Psoas muscle (tissue), 8 donors: ENCODE results near the gene TANC1. TPM values are rescaled to one million over a fixed set of nuclear protein-coding genes. Genes with fewer than 3 reads are reported as not detected.

ENCODE experiments used
- ATAC-seq, 4 donors: fragments of 200-7000 bp; cut with Tn5 transposase; one replicate each; pipeline ENCODE4 v1.9.1; 2020; ENCODE audit warnings: moderate library complexity in 3 of 4, mild to moderate bottlenecking in 2 of 4
- DNase-seq, 2 donors: peaks; one replicate each; pipeline ENCODE4 v3.0.0-alpha.2; 2020
- H3K27ac ChIP-seq: fragments of 200-600 bp; one replicate; pipeline ENCODE4 v1.8.0; 2022
- H3K27me3 ChIP-seq, 3 donors: fragments of 200-600 bp in 1 of 3; one replicate each; pipeline versions ENCODE4 v1.6.1 to v1.8.0; 2013 to 2022; ENCODE audit warnings: low read length in 2 of 3, mild to moderate bottlenecking in 2 of 3, moderate library complexity in 1 of 3; ENCODE audit not compliant: insufficient read depth in 3 of 3
- H3K36me3 ChIP-seq, 2 donors: fragments of 200-600 bp in 1 of 2; one replicate each; pipeline versions ENCODE4 v1.6.1 to v1.8.0; 2013 to 2022; ENCODE audit warnings: low read depth in 1 of 2, mild to moderate bottlenecking in 1 of 2, moderate library complexity in 1 of 2; ENCODE audit not compliant: insufficient read depth in 1 of 2
- H3K4me1 ChIP-seq: fragments of 200-600 bp; one replicate; pipeline ENCODE4 v1.8.0; 2022
- H3K4me3 ChIP-seq: fragments of 200-600 bp; one replicate; pipeline ENCODE4 v1.8.0; 2022; ENCODE audit warnings: mild to moderate bottlenecking
- H3K9me3 ChIP-seq: fragments of 200-600 bp; one replicate; pipeline ENCODE4 v1.8.0; 2022
- WGBS, 3 donors: extraction: QIAGEN DNeasy Blood & Tissue Kit; methylation state at CpG; one replicate each; pipeline versions ENCODE4 v1.1.6 to v1.1.7; 2013; 5-methylcytosine and 5-hydroxymethylcytosine counted together
- intact Hi-C, 2 donors: fragments of 100-400 bp; cut with DNase I; formaldehyde crosslinking; loops; one replicate each; pipeline versions ENCODE4 v1.11.0 to v1.14.2; 2022
- polyA plus RNA-seq, 3 donors: library from polyadenylated mRNA; stranded (reverse); fragments of 200-250 nt; gene quantifications; one replicate each; pipeline ENCODE4 v1.2.3, GENCODE V29; 2013
- total RNA-seq, 4 donors: library from RNA; stranded (reverse); fragmentation: NEBNext Ultra II Directional in 2 of 4; extraction: Animal tissue kit (Norgen Biotek cat#: 25700) in 2 of 4; gene quantifications; one replicate each; pipeline versions ENCODE4 v1.2.1 to v1.2.4, GENCODE V29; 2021 to 2023
- TF ChIP-seq, protein P1 (sequence below): fragments of 200-600 bp; IDR thresholded peaks from one replicate; pipeline ENCODE4 v1.8.0; 2022; ENCODE audit warnings: antibody characterized with exemption
- donor health status: healthy with polysubstance abuse.
- donor health status: DM: no; HTN: no; CAD: no; lungs with moderate emphysema.
- donor health status: Bipolar disorder and iron deficiency.
- donor health status: healthy.
- donor health status: DM: yes; HTN: yes; CAD: no.
- donor health status: DM: no; HTN: no; CAD: no.
- donor health status: DM: no; HTN: no; CAD: no.
- donor health status: DM: yes; HTN: yes; CAD: no.

Gene TANC1
- total and polyA plus RNA-seq, 7 donors, result 1.9 to 7.5 (median 3.2) TPM

DNA sequence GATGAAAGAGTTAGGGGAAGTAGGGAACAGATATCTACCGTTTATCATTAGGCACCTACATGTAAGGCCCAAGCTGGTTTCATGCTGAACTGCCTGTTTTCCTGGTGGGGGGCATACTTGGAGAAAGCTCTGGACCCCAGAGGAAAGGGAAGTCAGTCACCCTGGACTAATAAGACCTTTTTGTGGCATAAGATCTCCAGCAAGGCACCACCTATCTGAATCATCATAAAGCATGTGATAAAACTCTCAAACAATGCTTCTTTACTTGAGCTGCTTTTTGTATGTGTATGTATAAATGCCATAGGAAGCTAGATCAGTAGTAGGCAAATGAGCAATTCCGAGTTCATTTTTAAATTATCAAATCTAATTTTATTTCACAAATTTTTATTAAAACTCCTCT lies 104.8 kb downstream of the TANC1 start:
- no peaks in the 10 kb centered on the region for H3K4me1 ChIP-seq
- 76 to 86% (median 82%) methylated on average over 2 of the region's 2 CpGs for WGBS, 3 donors

DNA sequence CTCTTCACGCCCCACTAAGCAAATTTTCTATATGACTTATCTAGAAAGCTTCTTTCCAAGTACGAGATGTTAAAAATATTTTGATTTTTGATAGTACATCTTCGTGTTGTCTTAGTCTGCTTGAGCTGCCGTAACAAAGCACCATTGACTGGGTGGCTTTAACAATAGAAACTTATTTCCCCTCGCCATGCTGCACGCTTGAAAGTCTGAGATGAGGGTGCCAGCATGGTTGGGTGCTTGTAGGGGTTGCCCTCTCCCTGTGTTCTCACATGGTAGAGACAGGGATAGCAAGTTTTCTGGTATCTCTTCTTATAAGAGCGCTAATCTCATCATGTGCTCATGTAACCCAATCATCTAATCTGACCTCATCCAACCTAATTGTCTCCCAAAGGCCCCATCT lies 106.2 kb downstream of the TANC1 start:
- 95 to 99% (median 96%) methylated on average over 7 of the region's 7 CpGs for WGBS, 3 donors
- TF ChIP-seq, protein P1, sequence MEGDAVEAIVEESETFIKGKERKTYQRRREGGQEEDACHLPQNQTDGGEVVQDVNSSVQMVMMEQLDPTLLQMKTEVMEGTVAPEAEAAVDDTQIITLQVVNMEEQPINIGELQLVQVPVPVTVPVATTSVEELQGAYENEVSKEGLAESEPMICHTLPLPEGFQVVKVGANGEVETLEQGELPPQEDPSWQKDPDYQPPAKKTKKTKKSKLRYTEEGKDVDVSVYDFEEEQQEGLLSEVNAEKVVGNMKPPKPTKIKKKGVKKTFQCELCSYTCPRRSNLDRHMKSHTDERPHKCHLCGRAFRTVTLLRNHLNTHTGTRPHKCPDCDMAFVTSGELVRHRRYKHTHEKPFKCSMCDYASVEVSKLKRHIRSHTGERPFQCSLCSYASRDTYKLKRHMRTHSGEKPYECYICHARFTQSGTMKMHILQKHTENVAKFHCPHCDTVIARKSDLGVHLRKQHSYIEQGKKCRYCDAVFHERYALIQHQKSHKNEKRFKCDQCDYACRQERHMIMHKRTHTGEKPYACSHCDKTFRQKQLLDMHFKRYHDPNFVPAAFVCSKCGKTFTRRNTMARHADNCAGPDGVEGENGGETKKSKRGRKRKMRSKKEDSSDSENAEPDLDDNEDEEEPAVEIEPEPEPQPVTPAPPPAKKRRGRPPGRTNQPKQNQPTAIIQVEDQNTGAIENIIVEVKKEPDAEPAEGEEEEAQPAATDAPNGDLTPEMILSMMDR, result no peak
- H3K4me3 ChIP-seq, result no peak overlapping the region
- intact Hi-C loops, result no loop called here
- DNase-seq, result no peak
- no peak overlapping the region for H3K27ac ChIP-seq
- H3K36me3 ChIP-seq, result no peaks in the 10 kb centered on the region
- no peaks in the 10 kb centered on the region for H3K9me3 ChIP-seq
- H3K27me3 ChIP-seq, result no peaks in the 10 kb centered on the region
- ATAC-seq, result no peak
- no peaks in the 10 kb centered on the region for H3K4me1 ChIP-seq

More for the DNA sequence above, 104.8 kb downstream of the TANC1 start:
- no peak for DNase-seq
- Histone ChIP-seq H3K4me3 (no peak overlapping the region), H3K27ac (no peak overlapping the region), H3K27me3 (no peaks in the 10 kb centered on the region), H3K9me3 (no peaks in the 10 kb centered on the region), H3K36me3 (no peaks in the 10 kb centered on the region)
- intact Hi-C loops, result no loop called here
- no peak for ATAC-seq
- TF ChIP-seq, protein P1, result no peak

DNA sequence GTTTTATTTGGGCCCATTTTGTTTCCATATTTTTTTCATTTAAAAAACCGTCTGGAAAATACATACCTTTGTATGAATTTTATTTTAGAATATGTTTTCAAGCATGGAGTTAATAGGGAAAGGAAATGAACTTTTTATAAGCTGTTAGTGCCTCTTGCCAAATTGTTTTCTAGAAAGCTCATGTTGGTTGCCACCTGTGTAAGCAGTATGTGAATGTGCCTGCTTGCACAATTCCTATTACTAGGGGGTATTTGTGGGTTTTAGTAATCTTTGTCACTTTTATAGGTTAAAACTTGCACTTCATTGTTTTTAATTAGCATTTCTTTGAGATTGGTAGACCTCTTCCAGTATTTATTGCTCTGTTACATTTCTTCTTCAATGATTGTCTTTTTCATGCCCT lies 107.3 kb downstream of the TANC1 start:
- WGBS, 3 donors, result 54 to 70% (median 65%) methylated on average over 1 of the region's 1 CpG
- H3K4me1 ChIP-seq, result no peaks in the 10 kb centered on the region
- DNase-seq (no peak), ATAC-seq (no peak)
- no peaks in the 10 kb centered on the region for H3K9me3 ChIP-seq
- H3K27me3 ChIP-seq, result no peaks in the 10 kb centered on the region
- H3K4me3 ChIP-seq, result no peak overlapping the region
- intact Hi-C loops, result no loop called here
- no peak overlapping the region for H3K27ac ChIP-seq
- H3K36me3 ChIP-seq, result no peaks in the 10 kb centered on the region
- TF ChIP-seq, protein P1, result no peak

DNA sequence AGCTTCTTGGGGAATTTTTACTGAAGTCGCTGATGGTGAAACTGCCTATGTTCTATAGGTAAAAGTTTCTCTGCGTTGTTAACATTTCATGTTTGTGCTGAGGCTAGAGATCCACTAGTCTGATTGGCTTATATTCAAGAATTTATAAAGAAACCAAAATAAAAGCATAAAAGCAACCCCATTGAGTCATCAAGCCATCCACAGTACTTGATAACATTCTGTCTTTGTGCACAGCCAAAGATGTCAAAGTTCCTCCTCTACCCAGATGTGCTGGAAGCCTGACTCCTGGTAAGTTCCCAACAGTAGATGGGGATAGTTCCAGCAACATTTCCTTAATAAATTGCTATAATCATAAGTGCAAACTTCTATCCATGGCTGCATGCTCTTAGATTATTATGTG lies 107.8 kb downstream of the TANC1 start:
- Histone ChIP-seq H3K36me3 (no peaks in the 10 kb centered on the region), H3K27ac (no peak overlapping the region), H3K9me3 (no peaks in the 10 kb centered on the region), H3K4me1 (no peaks in the 10 kb centered on the region), H3K27me3 (no peaks in the 10 kb centered on the region), H3K4me3 (no peak overlapping the region)
- intact Hi-C loops, result no loop called here
- TF ChIP-seq, protein P1, result no peak
- no peak for DNase-seq
- WGBS, 3 donors, result 87 to 91% (median 88%) methylated on average over 2 of the region's 2 CpGs
- ATAC-seq, result no peak

DNA sequence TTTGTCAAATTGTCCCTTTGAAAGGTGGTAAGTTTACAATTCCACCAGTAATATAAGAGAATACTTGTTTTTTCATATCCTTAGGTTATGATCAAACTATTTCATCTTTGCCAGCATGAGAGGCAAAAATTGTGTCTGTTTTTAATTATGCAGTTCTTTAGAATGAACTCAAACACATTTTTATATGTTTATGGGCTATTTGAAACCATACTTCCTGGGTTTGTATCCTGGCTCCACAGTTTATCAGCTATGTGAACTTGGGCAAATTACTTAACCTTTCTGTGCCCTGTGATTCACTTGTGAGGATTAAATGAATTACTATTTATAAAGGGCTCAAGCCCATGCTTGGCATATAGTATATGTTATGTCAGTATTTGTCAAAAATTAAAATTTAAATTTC lies 109.4 kb downstream of the TANC1 start:
- DNase-seq, result no peak
- TF ChIP-seq, protein P1, result no peak
- H3K9me3 ChIP-seq, result no peaks in the 10 kb centered on the region
- H3K27me3 ChIP-seq, result no peaks in the 10 kb centered on the region
- no peak for ATAC-seq
- no peak overlapping the region for H3K4me3 ChIP-seq
- no peaks in the 10 kb centered on the region for H3K4me1 ChIP-seq
- intact Hi-C loops, result no loop called here
- no peaks in the 10 kb centered on the region for H3K36me3 ChIP-seq
- H3K27ac ChIP-seq, result no peak overlapping the region
